Esophagus squamous epithelium (tissue), 4 donors: Measurements from ENCODE around the gene VCL.

Experiments
- CTCF ChIP-seq, 6 experiments: fragments of 450-650 bp in 4 of 6; fragments of 200-600 bp in 2 of 6; sonication (generic) in 2 of 6; IDR thresholded peaks; one replicate each; pipeline ENCODE4 v1.5.1; 2016 to 2019; ENCODE audit warnings: antibody characterized with exemption in 6 of 6, mild to moderate bottlenecking in 4 of 6, moderate library complexity in 4 of 6
- POLR2A ChIP-seq, 4 donors: fragments of 450-650 bp; IDR thresholded peaks; one replicate each; pipeline ENCODE4 v1.6.1; 2017; ENCODE audit warnings: antibody characterized with exemption in 4 of 4, mild to moderate bottlenecking in 4 of 4, moderate library complexity in 3 of 4

- no peak for TF ChIP-seq CTCF (IDR thresholded peaks at IDR 0.05)
- TF ChIP-seq POLR2A (IDR thresholded peaks at IDR 0.05), result no peak
These were observed 3.2 kb downstream of the VCL start for GRCh38 chr10:74000892-74001669.
